Lower lobe of right lung (tissue), 2 donors: Measurements from ENCODE around the gene NSG1. TPM values are rescaled to one million over a fixed set of nuclear protein-coding genes. Genes with fewer than 3 reads are reported as not detected.

Experiments
- ATAC-seq, 2 donors: fragments of 200-7000 bp; cut with Tn5 transposase; one replicate each; pipeline ENCODE4 v1.9.1; 2020 to 2022; ENCODE audit warnings: mild to moderate bottlenecking in 2 of 2, moderate library complexity in 2 of 2
- DNase-seq: peaks from one replicate; pipeline ENCODE4 v3.0.0-alpha.2; 2020
- H3K27ac ChIP-seq: fragments of 200-600 bp; one replicate; pipeline ENCODE4 v1.8.0; 2022
- H3K27me3 ChIP-seq: fragments of 200-600 bp; one replicate; pipeline ENCODE4 v1.8.0; 2022; ENCODE audit warnings: low read depth
- H3K36me3 ChIP-seq: fragments of 200-600 bp; one replicate; pipeline ENCODE4 v1.8.0; 2022; ENCODE audit warnings: mild to moderate bottlenecking
- H3K4me1 ChIP-seq: fragments of 200-600 bp; one replicate; pipeline ENCODE4 v1.8.0; 2022
- H3K4me3 ChIP-seq: fragments of 200-600 bp; one replicate; pipeline ENCODE4 v1.8.0; 2022; ENCODE audit warnings: mild to moderate bottlenecking
- H3K9me3 ChIP-seq: fragments of 200-600 bp; one replicate; pipeline ENCODE4 v1.8.0; 2022
- intact Hi-C: fragments of 100-400 bp; cut with DNase I; formaldehyde crosslinking; loops from one replicate; pipeline ENCODE4 v1.11.0; 2022
- total RNA-seq: library from RNA; stranded (reverse); fragmentation: NEBNext Ultra II Directional; extraction: Animal tissue kit (Norgen Biotek cat#: 25700); gene quantifications from one replicate; pipeline ENCODE4 v1.2.1, GENCODE V29; 2021
- TF ChIP-seq, protein P1 (sequence below): fragments of 200-600 bp; IDR thresholded peaks from one replicate; pipeline ENCODE4 v1.8.0; 2022; ENCODE audit warnings: antibody characterized with exemption, mild to moderate bottlenecking
- donor health status: DM: no; HTN: yes; CAD: no; lungs with severe emphysema.

Gene NSG1
- total RNA-seq, 1 donor from 2014 or later = 0.50 TPM

DNA sequence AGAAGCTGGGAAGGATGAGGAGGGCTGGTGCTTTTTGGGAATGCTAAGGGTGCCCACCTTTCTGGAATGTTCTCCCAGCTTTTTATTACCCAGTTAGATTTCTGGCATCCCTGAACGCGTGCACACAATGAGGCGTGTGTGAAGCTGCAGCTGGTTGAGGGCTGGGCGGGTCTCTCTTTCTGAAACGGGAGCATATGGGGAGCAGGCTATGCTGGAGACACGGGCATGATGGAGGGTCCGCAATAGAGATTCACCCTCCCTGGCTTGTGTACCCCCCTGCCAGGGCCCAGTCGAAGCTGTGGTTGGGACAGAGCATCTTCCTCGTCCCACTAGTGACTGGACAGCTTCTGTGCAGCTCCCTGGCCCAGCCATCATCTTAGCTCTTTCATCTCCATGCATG lies 8.5 kb downstream of the NSG1 start:
- no peaks in the 10 kb centered on the region for H3K4me1 ChIP-seq
- no peak overlapping the region for H3K27ac ChIP-seq
- DNase-seq (no peak), ATAC-seq (no peak)
- TF ChIP-seq, protein P1, sequence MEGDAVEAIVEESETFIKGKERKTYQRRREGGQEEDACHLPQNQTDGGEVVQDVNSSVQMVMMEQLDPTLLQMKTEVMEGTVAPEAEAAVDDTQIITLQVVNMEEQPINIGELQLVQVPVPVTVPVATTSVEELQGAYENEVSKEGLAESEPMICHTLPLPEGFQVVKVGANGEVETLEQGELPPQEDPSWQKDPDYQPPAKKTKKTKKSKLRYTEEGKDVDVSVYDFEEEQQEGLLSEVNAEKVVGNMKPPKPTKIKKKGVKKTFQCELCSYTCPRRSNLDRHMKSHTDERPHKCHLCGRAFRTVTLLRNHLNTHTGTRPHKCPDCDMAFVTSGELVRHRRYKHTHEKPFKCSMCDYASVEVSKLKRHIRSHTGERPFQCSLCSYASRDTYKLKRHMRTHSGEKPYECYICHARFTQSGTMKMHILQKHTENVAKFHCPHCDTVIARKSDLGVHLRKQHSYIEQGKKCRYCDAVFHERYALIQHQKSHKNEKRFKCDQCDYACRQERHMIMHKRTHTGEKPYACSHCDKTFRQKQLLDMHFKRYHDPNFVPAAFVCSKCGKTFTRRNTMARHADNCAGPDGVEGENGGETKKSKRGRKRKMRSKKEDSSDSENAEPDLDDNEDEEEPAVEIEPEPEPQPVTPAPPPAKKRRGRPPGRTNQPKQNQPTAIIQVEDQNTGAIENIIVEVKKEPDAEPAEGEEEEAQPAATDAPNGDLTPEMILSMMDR = no peak
- H3K9me3 ChIP-seq = no peaks in the 10 kb centered on the region
- intact Hi-C loops = no loop called here
- peaks cover 7% of the 10 kb centered on the region for H3K27me3 ChIP-seq
- H3K4me3 ChIP-seq = no peak overlapping the region
- H3K36me3 ChIP-seq = no peaks in the 10 kb centered on the region

DNA sequence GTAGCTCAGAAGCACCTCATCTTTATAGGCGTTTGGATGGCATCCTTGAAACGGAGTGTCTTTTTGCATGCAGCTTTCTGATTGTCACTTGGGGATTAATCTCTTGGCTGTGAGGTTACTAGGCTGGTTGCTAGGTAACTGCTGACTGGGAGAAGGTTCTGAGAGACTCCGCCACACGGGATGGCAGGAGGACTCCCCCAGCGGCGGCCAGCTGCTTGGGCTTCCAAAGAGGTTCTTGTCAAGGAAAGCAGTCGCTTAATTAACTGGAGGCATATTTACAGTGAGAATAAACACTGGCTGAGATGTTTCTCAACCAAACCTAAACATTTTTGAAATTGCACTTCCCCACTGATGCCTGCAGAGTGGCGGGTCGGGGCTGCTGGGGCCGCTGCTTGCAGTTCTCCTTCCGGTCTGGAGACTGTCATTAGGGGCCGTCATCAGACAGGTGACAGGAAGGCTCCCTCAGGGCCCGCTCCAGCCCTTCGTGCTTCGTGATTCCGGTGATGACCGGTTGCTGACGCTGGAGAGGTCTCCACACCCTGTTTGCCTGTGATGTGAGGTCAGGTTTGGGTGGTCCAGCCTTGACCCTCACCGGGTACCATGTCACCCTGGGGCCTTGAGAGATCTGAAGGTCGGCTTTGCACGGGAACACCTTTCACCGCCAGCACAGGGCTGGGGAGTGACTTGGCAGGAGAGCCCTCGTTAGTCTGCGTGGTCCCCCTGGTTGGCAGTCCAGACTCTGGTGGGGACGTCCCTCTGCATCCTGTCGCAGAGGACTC lies 9.1 kb downstream of the NSG1 start:
- Histone ChIP-seq H3K4me3 (no peak overlapping the region), H3K27me3 (peaks cover 5% of the 10 kb centered on the region), H3K27ac (no peak overlapping the region), H3K9me3 (no peaks in the 10 kb centered on the region), H3K4me1 (no peaks in the 10 kb centered on the region), H3K36me3 (no peaks in the 10 kb centered on the region)
- DNase-seq = peak; percentile 31
- TF ChIP-seq, protein P1 = no peak
- no peak for ATAC-seq
- intact Hi-C loops = no loop called here

DNA sequence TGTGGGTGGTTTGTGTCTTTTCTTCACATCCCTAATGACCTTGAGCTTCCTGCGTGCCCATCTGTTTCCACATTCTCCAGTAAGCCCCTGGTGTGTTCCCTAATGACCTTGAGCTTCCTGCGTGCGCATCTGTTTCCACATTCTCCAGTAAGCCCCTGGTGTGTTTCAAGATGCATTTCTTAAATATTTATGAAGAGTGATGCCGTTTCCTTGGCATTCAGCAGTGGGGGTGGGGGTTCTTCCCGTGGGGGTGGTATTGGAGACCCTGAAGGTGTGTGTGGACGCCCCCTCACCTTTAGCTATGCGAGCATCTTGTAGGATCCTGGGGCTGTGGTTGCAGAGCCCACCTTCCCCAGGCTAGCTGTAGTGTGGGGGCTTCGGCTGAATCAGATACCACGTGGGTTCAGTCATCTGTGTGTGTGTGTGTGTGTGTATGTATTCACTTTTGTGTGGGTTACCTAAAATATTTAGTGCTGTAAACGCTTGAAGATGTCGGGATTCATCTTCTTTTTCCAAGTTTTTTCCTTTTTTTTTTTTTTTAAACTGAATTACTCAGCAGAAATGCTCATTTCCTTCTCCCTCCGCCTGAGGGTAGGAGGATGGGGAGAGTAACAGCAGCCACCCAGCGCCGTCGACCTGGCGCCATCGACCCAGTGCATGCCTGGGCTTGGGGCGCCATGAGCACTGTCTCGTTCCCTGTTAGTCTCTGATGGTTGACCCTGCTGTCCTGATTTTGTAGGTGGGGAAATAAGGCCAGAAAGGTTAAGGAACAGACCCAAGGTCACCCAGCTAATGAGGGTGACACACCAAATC lies 9.9 kb downstream of the NSG1 start:
- H3K36me3 ChIP-seq = no peaks in the 10 kb centered on the region
- H3K27me3 ChIP-seq = peaks cover 8% of the 10 kb centered on the region
- ATAC-seq = no peak
- H3K27ac ChIP-seq = no peak overlapping the region
- peak; percentile 11 for DNase-seq
- no peak overlapping the region for H3K4me3 ChIP-seq
- no peaks in the 10 kb centered on the region for H3K9me3 ChIP-seq
- TF ChIP-seq, protein P1 = no peak
- no peaks in the 10 kb centered on the region for H3K4me1 ChIP-seq
- intact Hi-C loops = no loop called here

DNA sequence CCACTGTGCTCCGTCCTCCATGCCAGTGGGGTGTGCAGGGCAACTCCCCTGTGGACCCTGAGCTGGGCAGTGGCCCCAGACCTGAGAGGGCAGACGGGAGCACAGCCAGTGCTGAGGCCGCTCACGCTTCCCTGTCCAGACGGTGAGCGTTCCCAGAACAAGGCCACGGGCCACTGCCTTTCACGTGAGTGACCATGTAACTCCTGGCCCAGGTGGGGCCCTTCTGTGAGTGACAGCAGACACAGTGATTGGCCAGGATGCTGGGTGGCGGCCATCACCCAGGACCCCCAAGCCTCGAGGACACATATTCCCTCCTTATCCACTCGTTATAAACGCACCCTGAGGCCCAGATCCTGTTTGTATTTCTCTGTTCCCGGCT lies 10.5 kb downstream of the NSG1 start:
- DNase-seq (peak; percentile 30), ATAC-seq (no peak)
- Histone ChIP-seq H3K27ac (no peak overlapping the region), H3K27me3 (peaks cover 8% of the 10 kb centered on the region), H3K4me1 (no peaks in the 10 kb centered on the region), H3K4me3 (no peak overlapping the region), H3K36me3 (no peaks in the 10 kb centered on the region), H3K9me3 (no peaks in the 10 kb centered on the region)
- intact Hi-C loops = no loop called here
- TF ChIP-seq, protein P1 = no peak

DNA sequence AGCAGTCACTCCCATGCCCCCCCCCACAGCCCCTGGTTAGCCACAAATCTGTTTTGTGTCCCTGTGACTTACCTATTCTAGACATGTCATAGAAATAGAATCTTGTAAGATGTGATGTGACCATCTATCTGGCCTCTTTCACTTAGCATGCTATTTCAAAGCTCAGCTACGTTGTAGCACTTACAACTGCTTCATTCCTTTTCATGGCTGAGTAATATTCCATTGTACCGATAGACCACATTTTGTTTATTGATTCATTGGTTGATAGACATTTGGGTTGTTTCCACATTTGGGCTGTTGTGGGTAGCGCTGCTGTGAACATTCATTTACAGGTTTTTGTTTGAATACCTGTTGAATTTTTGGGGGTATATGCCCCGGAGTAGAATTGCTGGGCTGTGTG lies 11.5 kb downstream of the NSG1 start:
- Histone ChIP-seq H3K36me3 (no peaks in the 10 kb centered on the region), H3K27me3 (peaks cover 8% of the 10 kb centered on the region), H3K27ac (no peak overlapping the region), H3K4me3 (no peak overlapping the region), H3K4me1 (no peaks in the 10 kb centered on the region), H3K9me3 (no peaks in the 10 kb centered on the region)
- intact Hi-C loops = no loop called here
- DNase-seq (peak; percentile 3), ATAC-seq (no peak)
- TF ChIP-seq, protein P1 = no peak
